ENCODE data around the gene SUCLG1. TPM values are rescaled to one million over a fixed set of nuclear protein-coding genes. Genes with fewer than 3 reads are reported as not detected.
A peak's percentile ranks its signal among the peaks of the same experiment; 100 is the strongest.

SUCLG1 gene
- total and polyA plus RNA-seq, 2 of the 8 experiments (the other 6 are each of a cell fraction or from before 2014, with no cell fraction given) = 19.9 to 40.0 TPM

DNA sequence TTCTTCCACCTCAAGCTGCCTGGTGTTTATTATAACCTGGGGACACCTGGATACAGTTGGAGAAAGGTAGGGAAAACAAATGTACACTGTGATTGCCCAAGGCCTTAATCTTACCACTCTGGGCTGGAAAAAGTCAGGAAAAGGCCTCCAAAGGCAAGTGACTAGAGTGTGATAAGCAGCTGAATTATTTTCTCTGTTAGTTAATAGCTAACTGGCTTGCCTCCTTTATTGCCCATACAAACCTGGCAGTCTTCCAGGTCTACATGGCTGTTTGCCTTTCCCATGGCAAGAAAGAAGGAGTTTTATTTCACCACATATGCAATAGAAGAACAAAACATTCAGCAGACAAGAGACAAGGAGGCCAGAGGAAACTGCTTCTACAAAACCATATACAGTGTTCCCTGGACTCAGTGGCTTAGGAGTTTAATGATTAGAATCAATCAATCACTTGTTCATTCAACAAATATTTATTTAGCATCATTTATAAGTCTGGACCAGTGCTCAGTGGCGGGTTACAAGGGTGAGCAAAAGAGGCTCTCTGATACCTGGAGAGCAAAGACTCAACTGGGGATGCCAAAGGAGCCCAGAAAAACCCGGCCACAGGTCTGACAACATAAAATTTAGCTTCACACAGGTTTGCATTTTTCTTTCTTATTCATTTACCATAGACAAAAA, 27.5 kb upstream of the SUCLG1 start:
- no peak overlapping the region for H4K5ac ChIP-seq (ENCODE audit: insufficient read length, low read depth, low read length)
- no peak overlapping the region for H2BK20ac ChIP-seq (ENCODE audit: low read length)
- no peaks in the 10 kb centered on the region for H3K36me3 ChIP-seq (ENCODE audit: control insufficient read depth in 2 of 4, insufficient read depth in 4 of 4, low read length in 3 of 4)
- no peaks in the 10 kb centered on the region for H3K23me2 ChIP-seq (ENCODE audit: low read depth, low read length)
- CTCF ChIA-PET (ENCODE audit: partially characterized antibody) = no interaction called here
- no peak overlapping the region for H2AK5ac ChIP-seq (ENCODE audit: low read depth, low read length)
- POLR2A ChIA-PET (ENCODE audit: partially characterized antibody) = no interaction called here
- TF ChIP-seq TAF7 (optimal IDR thresholded peaks at IDR 0.05; ENCODE audit: borderline replicate concordance, low read depth, low read length) = no peak
- no peak for TF ChIP-seq POLR2A (IDR thresholded peaks at IDR 0.05; ENCODE audit: control extremely low read depth in 1 of 2, low read depth in 2 of 2, low read length in 2 of 2)
- no peak for TF ChIP-seq TCF12 (IDR thresholded peaks at IDR 0.05; ENCODE audit: low read depth, low read length)
- TF ChIP-seq NRF1 (IDR thresholded peaks at IDR 0.05; ENCODE audit: low read depth, low read length) = no peak
- no peak for TF ChIP-seq MAFK (IDR thresholded peaks at IDR 0.05; ENCODE audit: low read depth, low read length)
- TF ChIP-seq TBP (IDR thresholded peaks at IDR 0.05; ENCODE audit: low read depth, low read length) = no peak
- no peak for TF ChIP-seq SP4 (IDR thresholded peaks at IDR 0.05; ENCODE audit: low read length)
- no peak overlapping the region for H4K91ac ChIP-seq (replicated peaks; ENCODE audit: insufficient read length, low read length)
- H3K56ac ChIP-seq (replicated peaks; ENCODE audit: insufficient read length, low read depth, low read length) = no peak overlapping the region
- no peak overlapping the region for H3K14ac ChIP-seq (ENCODE audit: insufficient read length)
- no peak for FAIRE-seq
- no peak overlapping the region for H2BK12ac ChIP-seq (ENCODE audit: low read depth, low read length)
- H3K4ac ChIP-seq (replicated peaks; ENCODE audit: insufficient read length, low read depth, low read length) = no peak overlapping the region
- DNase-seq (ENCODE audit: low read depth in 1 of 2, low spot score in 2 of 2) = no peak
- H2BK15ac ChIP-seq (ENCODE audit: low read length) = 0 out of 2 replicates have a peak overlapping the region, but pooled peaks have one; percentile 13
- no peaks in the 10 kb centered on the region for H3K9me3 ChIP-seq (ENCODE audit: insufficient read depth in 2 of 2, low read depth in 1 of 2, low read length in 1 of 2)
- no peak overlapping the region for H3K27ac ChIP-seq (ENCODE audit: low read depth, low read length)
- H3K4me3 ChIP-seq (ENCODE audit: extremely low read depth in 1 of 4, insufficient read depth in 2 of 4, low read depth in 3 of 4, low read length in 4 of 4) = no peak overlapping the region
- no peaks in the 10 kb centered on the region for H3K27me3 ChIP-seq (replicated peaks in 1 of 4; ENCODE audit: control insufficient read depth in 3 of 4, extremely low read depth in 1 of 4, insufficient read depth in 3 of 4, low read length in 3 of 4)
- no peaks in the 10 kb centered on the region for H3K79me1 ChIP-seq (ENCODE audit: low read depth, low read length)
- no peaks in the 10 kb centered on the region for H4K20me1 ChIP-seq (replicated peaks in 1 of 2; ENCODE audit: control insufficient read depth in 1 of 2, insufficient read depth in 2 of 2, low read length in 2 of 2)
- H3K4me2 ChIP-seq (ENCODE audit: insufficient read depth in 1 of 2, low read depth in 2 of 2, low read length in 2 of 2) = no peak overlapping the region
- no peaks in the 10 kb centered on the region for H3K79me2 ChIP-seq (ENCODE audit: control insufficient read depth in 1 of 2, insufficient read depth in 2 of 2, low read length in 2 of 2)
- WGBS, 2 experiments (ENCODE audit: extremely low coverage in 1 of 2, insufficient coverage in 1 of 2, insufficient read length in 1 of 2, insufficient replicate concordance in 2 of 2, low coverage in 1 of 2, low lambda C conversion rate in 2 of 2, missing lambda C conversion rate in 1 of 2) = 89% methylated on average over 2 of the region's 2 CpGs; no CpG with 5 or more reads in 1 of the 2 experiments
- H3K9ac ChIP-seq (replicated peaks in 1 of 4; ENCODE audit: extremely low read depth in 1 of 4, low read depth in 3 of 4, low read length in 3 of 4) = no peak overlapping the region
- H3K18ac ChIP-seq (ENCODE audit: extremely low read depth, low read length) = no peak overlapping the region
- H3K23ac ChIP-seq (ENCODE audit: insufficient read length) = no peak overlapping the region
- no peak overlapping the region for H4K8ac ChIP-seq (ENCODE audit: extremely low read depth, insufficient read depth, low read length)
- H2BK5ac ChIP-seq (ENCODE audit: low read depth, low read length) = no peak overlapping the region
- H3K4me1 ChIP-seq (replicated peaks in 1 of 4; ENCODE audit: control insufficient read depth in 3 of 4, insufficient read depth in 4 of 4, low read length in 3 of 4) = no peaks in the 10 kb centered on the region
- no peak overlapping the region for H2AFZ ChIP-seq (ENCODE audit: low read length)
- H2BK120ac ChIP-seq (replicated peaks; ENCODE audit: low read depth, low read length) = no peak overlapping the region

Data from H1 (cell line).